HepG2 (cell line): ENCODE measurements around the gene KRT3.

Experiments used
- HDAC2 ChIP-seq: sonication (generic); formaldehyde crosslinking; IDR thresholded peaks from 2 replicates; pipeline ENCODE4 v1.4.0; 2020; ENCODE audit warnings: missing genetic modification reagents
- MAX ChIP-seq: IDR thresholded peaks from 2 replicates; pipeline ENCODE4 v1.6.1; 2012; ENCODE audit warnings: inconsistent platforms
- SMARCE1 ChIP-seq: fragments of 450-650 bp; IDR thresholded peaks from 2 replicates; pipeline ENCODE4 v1.6.1; 2017; ENCODE audit warnings: borderline replicate concordance
- USF2 ChIP-seq, 2 experiments: sonication (generic) in 1 of 2; formaldehyde crosslinking in 1 of 2; IDR thresholded peaks; 2 replicates each; pipeline versions ENCODE4 v1.5.1 to v1.6.1; 2011 to 2020; ENCODE audit warnings: borderline replicate concordance in 1 of 2, low read depth in 1 of 2, low read length in 1 of 2, mild to moderate bottlenecking in 1 of 2, missing genetic modification reagents in 1 of 2, moderate library complexity in 1 of 2
- ZNF138 ChIP-seq: sonication (generic); formaldehyde crosslinking; IDR thresholded peaks from 2 replicates; pipeline ENCODE4 v1.5.0; 2020; ENCODE audit warnings: mild to moderate bottlenecking, low read depth, missing genetic modification reagents
- ZNF234 ChIP-seq: sonication (generic); formaldehyde crosslinking; conservative IDR thresholded peaks from 2 replicates; pipeline ENCODE4 v1.5.1; 2020; ENCODE audit warnings: mild to moderate bottlenecking, missing genetic modification reagents
- ZNF441 ChIP-seq: sonication (generic); formaldehyde crosslinking; IDR thresholded peaks from 2 replicates; pipeline ENCODE4 v1.7.0; 2021; ENCODE audit warnings: missing genetic modification reagents, borderline replicate concordance
- TF ChIP-seq, protein P1 (sequence below): sonication (generic); formaldehyde crosslinking; IDR thresholded peaks from 2 replicates; pipeline ENCODE4 v1.5.0; 2020; ENCODE audit warnings: mild to moderate bottlenecking, missing genetic modification reagents, moderate library complexity
- TF ChIP-seq, protein P2 (sequence below): sonication (generic); formaldehyde crosslinking; IDR thresholded peaks from 2 replicates; pipeline ENCODE4 v1.8.0; 2022; ENCODE audit warnings: missing genetic modification reagents, low read depth, mild to moderate bottlenecking, borderline replicate concordance

DNA sequence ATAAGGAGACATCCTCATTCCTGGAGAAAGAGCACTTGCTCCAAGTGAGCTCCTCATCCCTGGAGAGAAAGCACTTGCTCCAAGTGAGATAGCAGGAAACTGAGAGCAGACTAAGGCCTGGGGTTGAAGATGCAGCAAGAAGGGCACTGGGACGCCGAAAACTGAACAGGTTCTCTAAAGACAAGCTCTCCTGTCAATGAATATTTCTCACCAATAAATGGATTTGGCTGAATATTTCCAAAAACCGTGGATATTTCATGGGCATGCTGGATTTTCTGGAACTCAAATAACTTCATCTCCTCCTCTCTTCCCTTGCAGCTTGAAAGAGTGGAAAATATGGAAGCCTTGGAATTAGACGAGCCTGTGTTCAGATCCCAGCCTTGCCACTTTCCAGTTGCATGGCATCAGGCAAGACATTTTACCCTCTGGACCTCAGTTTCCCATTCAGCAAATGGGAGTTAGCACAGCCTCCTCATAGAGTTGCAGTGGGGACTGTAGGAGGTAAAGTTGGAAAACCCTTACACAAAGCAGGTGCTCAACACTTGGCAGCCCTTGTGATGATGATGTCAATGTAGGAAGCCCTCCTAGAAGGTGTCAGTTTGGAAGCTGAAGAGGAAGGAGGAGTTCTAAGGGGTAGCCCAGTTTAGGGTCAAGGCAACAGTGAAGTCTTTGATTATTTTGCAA, 14.4 kb downstream of the KRT3 start:
- TF ChIP-seq, protein P1, sequence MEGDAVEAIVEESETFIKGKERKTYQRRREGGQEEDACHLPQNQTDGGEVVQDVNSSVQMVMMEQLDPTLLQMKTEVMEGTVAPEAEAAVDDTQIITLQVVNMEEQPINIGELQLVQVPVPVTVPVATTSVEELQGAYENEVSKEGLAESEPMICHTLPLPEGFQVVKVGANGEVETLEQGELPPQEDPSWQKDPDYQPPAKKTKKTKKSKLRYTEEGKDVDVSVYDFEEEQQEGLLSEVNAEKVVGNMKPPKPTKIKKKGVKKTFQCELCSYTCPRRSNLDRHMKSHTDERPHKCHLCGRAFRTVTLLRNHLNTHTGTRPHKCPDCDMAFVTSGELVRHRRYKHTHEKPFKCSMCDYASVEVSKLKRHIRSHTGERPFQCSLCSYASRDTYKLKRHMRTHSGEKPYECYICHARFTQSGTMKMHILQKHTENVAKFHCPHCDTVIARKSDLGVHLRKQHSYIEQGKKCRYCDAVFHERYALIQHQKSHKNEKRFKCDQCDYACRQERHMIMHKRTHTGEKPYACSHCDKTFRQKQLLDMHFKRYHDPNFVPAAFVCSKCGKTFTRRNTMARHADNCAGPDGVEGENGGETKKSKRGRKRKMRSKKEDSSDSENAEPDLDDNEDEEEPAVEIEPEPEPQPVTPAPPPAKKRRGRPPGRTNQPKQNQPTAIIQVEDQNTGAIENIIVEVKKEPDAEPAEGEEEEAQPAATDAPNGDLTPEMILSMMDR (CRISPR knock-in tag) = no peak
- TF ChIP-seq, protein P2, sequence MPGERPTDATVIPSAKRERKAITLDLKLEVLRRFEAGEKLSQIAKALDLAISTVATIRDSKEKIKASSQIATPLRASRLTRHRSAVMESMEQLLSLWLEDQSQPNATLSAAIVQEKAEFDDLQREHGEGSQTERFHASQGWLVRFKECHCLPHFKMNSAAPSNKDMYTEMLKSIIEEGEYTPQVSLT (CRISPR knock-in tag) = no peak
- no peak for TF ChIP-seq SMARCE1
- TF ChIP-seq HDAC2 (CRISPR knock-in tag) = no peak
- TF ChIP-seq ZNF441 (CRISPR knock-in tag) = no peak
- no peak for TF ChIP-seq ZNF138 (CRISPR knock-in tag)
- TF ChIP-seq USF2 (IDR thresholded peaks at IDR 0.05; ENCODE audit: low read depth, low read length) = no peak
- TF ChIP-seq USF2 (CRISPR knock-in tag; IDR thresholded peaks at IDR 0.05; ENCODE audit: borderline replicate concordance) = no peak
- TF ChIP-seq MAX = no peak
- no peak for TF ChIP-seq ZNF234 (CRISPR knock-in tag)
